ENCODE measurements around the gene LHFPL3.

The LHFPL3 gene

DNA sequence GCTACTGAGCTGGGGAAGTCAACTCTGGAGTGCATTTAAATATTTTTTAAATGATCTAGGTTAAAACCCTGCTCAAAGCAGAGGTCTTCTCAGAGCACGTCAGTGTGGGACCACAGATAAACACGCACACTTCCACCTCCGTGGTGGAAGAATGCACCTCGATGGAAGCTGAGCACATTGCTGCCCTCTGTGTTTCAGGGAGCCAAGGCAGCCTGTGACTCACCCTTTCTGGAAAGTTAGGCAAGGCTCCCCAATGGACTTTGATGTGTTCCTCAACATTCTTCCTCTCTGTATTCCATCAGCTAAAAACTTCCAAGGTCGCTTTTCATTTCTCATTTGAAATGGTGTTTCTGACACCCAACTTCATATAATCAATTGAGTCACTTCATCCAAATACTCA is 514.8 kb downstream of the LHFPL3 start:
- no peak for DNase-seq (ENCODE audit: low read depth in 3 of 3)

- no peak for DNase-seq (ENCODE audit: low read depth in 3 of 3)
These were observed 517.2 kb downstream of the LHFPL3 start for GRCh38 chr7:104845557-104845956.

DNA sequence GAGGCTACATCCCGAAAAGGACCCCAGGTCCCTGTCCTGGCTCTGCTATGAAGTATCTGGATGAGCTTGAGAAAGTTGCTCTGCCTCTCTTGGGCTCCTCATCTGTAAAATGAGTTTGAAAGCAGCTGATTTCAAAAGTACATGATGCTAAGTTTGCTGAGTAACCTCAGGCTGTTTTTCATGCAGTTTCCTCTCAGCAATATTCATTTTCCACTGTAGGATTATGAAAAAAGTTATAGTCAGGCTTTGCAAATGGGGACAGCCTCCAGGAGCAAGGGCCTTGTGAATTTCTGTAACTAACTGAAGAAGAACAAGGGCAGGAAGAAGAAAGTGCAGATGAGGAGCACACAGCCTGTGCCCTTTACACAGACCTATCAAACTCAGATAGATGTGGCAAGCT is 518.3 kb downstream of the LHFPL3 start:
- DNase-seq (ENCODE audit: low read depth in 3 of 3): no peak

DNA sequence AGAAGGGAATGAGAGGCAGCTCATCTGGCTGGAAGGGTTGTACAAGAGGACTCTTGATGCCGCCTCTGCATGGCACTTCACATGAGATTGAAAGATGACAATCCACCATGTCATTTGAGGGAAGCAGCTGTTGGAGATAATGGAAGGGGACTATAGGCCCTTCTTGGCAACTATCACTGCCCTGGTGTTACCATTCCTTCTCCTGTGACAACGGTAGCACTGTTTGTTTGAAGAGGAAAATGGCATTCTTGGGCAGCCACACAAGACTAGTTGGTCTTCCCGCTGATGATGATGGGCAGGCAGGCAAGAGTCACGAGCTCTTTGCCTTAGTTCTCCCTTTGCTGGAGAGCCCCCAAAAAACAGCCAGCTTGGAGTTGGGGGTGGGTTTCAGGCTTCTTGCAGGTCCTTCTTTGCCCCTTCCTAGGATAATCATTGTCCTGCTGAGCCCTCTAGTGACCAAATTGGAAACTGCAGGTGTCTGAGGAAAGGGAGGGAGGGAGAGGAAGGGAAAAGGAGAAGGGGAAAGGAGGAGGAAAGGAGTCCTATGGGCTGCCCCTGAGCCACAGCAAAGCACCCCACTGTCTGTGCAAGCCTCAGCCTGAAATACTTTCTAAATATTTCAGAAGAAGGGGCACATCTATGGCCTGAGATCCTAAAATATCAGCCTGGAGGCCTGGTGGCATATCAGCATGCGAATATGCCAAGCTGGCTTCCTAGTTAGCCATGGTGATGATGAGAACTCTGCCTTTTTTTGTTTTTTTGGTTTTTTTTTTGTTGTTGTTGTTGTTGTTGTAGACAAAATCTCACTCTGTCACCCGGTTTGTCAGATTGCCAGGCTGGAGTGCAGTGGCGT is 520.0 kb downstream of the LHFPL3 start:
- DNase-seq (ENCODE audit: low read depth in 3 of 3): peak; percentile 16 to 50 (median 31)

GRCh38 chr7:104850374-104850773 is 522.0 kb downstream of the LHFPL3 start:
- no peak for DNase-seq (ENCODE audit: low read depth in 3 of 3)

DNA sequence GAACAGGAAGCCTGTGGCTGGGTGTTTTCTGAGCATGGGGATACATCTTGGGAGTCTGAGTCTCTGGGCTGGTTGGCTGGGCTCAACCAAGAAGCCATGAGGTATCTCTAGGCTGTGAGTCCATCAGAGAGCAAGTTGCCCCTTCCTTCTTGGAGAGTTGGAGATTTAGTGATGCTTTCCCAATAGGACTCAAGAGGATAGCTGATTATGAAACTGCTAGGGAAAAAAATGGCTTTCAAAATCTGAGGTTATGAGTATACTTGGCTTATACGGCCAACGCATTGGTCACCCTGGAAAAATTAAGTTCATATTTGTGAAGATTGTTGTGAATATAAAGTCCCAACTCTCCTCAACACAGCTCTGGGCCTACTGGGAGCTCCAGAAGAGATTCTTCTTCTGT is 522.9 kb downstream of the LHFPL3 start:
- no peak for DNase-seq (ENCODE audit: low read depth in 3 of 3)

DNA sequence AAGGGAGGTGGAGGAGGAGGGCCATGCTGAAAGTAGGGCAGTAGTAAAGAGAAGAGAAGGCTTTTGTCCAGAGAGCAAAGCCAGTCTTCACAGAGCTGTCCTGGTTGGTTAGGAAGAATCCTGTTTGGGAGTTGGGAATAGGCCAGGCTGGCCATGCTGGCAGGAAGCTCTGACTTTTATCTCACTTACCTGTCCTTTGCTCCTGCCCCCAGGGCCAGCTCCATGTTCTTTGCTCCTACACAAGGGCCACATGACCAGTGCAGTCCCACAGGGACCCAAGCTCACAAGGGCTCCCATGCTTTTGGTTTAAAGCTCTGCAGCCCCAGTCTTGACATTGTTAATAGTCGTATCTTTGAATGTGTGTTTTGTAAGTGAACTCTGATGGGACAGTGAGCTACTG is 524.0 kb downstream of the LHFPL3 start:
- no peak for DNase-seq (ENCODE audit: low read depth in 3 of 3)

DNA sequence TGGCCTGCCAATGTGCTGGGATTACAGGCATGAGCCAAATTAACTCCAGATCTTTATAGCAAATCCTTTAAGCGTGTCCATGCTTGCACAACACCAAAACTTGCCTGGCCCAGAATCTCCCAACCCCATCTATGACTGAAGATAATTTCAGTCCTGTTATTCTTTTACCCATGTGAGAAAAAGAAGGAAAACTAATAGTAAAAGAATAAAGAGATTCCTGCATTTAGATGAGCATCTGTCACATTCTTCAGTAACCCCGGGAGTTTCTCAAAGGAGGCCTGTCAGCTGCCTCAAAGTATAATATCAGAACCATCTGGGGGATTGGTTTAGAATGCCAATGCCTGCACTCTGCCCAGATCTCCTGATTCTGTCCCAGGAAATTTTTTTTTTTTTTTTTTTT is 527.5 kb downstream of the LHFPL3 start:
- no peak for DNase-seq (ENCODE audit: low read depth in 3 of 3)

GRCh38 chr7:104857458-104858425 is 529.3 kb downstream of the LHFPL3 start:
- no peak for DNase-seq (ENCODE audit: low read depth in 3 of 3)

GRCh38 chr7:104859754-104860426 is 531.5 kb downstream of the LHFPL3 start:
- DNase-seq (ENCODE audit: low read depth in 3 of 3): no peak

DNA sequence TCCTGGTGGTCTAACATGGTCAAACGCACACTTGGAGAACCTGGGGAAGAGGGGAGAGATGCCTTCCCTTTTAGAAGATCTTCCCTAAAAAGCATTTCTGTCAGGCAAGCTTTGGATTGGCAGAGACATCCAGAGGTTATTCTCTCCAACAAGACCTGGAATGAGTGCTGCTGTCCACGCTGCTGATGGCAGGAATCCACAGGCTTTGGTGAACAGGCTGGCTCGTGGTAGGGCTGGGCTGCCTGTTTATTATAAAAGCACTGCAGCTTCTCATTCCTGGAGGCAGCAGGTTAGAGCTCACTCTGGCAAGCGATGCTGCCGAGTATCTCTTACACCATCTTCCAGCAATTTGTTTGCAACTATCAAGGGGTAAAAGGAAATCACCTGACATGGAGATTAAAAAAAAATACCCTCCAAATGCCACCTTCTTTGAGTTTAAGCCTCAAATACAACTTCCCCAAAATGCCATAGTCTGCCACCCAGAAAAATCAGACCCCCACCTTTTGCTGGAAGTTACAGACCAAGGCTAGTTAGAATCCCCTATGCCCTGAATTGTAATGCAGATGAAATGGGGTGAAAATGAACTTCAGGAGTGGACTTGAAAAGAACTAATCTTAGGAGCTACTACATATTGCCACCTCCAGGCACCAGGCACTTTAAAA is 533.5 kb downstream of the LHFPL3 start:
- no peak for DNase-seq (ENCODE audit: low read depth in 3 of 3)

DNA sequence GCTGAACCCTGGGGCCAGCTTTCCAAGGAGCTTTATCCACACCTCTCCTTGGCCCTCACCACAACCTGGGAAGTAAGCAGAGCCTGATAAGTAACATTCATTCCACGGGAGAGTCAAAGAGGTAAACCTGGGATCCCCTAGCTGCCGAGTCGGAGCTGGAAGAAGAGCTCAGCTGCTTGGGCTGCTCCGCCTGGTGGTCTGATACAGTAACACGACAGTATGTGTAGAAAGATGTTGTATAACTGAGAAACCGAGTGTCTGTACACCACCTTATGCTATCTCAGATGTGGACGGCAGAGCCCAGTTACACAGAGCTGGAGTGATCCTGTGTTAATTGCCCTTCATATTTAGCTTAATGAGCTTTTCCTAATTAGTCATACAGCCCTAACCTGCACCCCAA is 534.3 kb downstream of the LHFPL3 start:
- DNase-seq (ENCODE audit: low read depth in 3 of 3): no peak

- no peak for DNase-seq (ENCODE audit: low read depth in 3 of 3)
These were observed 545.0 kb downstream of the LHFPL3 start for GRCh38 chr7:104873401-104873800.

DNA sequence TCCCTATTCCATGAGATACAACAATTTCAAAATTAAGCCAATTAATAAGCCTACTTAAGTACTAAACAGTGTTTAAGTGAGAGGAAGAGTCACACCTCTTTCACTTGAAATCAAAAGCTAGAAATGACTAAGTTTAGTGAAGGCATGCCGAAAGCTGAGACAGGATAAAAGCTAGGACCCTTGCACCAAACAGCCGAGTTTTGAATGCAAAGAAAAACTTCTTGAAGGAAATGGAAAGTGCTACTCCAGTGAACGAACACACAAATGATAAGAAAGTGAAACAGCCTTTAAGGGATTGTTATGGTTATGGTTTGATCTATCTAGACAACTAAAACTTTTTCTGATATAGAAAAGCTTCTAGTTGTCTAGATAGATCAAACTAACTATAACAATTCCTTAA is 550.2 kb downstream of the LHFPL3 start:
- no peak for DNase-seq (ENCODE audit: low read depth in 3 of 3)

- no peak for DNase-seq (ENCODE audit: low read depth in 3 of 3)
These were observed 554.9 kb downstream of the LHFPL3 start for GRCh38 chr7:104883248-104883717.

GRCh38 chr7:104883718-104884452 is 555.5 kb downstream of the LHFPL3 start:
- DNase-seq (ENCODE audit: low read depth in 3 of 3): peak; percentile 47 to 77 (median 73)

DNA sequence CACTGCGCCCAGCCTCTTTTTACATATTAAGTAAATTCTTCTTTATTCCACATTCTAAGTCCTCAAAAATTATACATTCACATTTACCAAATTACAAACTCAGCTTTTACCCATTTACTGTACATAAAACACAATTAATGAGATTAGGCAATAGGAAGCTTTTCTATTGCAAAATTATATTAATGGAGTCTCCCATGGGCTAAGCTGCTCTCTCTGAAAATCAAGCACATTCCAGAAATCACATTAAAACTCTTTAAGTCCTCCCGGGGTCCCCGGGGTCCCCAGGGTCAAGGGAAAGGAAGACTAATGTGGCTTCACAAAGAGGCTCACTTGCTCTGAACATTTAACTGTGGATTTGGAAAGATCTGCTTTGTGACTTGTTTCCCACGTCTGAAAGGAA is 558.2 kb downstream of the LHFPL3 start:
- no peak for DNase-seq (ENCODE audit: low read depth in 3 of 3)

GRCh38 chr7:104890216-104890615 is 561.8 kb downstream of the LHFPL3 start:
- no peak for DNase-seq (ENCODE audit: low read depth in 3 of 3)

DNA sequence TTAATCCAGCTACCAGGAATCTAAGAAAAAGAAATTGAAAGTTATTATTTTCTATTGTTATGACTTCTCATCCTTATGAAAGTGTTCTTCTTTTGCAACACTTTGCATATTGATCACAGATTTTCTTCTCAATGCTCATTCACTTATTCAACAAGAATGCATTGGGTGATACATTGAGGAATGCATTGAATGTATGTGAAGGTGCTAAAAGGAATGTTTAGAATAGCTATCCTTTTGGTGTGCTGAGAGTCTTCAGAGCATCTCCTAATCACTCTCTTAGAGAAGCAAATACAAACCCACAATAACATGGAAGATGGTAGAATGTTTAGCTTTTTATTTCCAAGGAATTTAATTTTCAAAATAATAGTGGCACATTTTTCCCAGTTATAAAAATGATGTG is 563.5 kb downstream of the LHFPL3 start:
- DNase-seq (ENCODE audit: low read depth in 3 of 3): no peak

- DNase-seq (ENCODE audit: low read depth in 3 of 3): no peak
These were observed 565.9 kb downstream of the LHFPL3 start for GRCh38 chr7:104894314-104894713.
